Stimulated activated CD8-positive, alpha-beta memory T cell treated with anti-CD3 and anti-CD28 coated beads, Interleukin-4, amount 100 ng/mL, for 48 hours (primary cell): ENCODE results near the gene TMEM253.

Experiments
- DNase-seq: peaks from one replicate; pipeline ENCODE4 v3.0.0-alpha.2; 2020

Gene TMEM253

DNA sequence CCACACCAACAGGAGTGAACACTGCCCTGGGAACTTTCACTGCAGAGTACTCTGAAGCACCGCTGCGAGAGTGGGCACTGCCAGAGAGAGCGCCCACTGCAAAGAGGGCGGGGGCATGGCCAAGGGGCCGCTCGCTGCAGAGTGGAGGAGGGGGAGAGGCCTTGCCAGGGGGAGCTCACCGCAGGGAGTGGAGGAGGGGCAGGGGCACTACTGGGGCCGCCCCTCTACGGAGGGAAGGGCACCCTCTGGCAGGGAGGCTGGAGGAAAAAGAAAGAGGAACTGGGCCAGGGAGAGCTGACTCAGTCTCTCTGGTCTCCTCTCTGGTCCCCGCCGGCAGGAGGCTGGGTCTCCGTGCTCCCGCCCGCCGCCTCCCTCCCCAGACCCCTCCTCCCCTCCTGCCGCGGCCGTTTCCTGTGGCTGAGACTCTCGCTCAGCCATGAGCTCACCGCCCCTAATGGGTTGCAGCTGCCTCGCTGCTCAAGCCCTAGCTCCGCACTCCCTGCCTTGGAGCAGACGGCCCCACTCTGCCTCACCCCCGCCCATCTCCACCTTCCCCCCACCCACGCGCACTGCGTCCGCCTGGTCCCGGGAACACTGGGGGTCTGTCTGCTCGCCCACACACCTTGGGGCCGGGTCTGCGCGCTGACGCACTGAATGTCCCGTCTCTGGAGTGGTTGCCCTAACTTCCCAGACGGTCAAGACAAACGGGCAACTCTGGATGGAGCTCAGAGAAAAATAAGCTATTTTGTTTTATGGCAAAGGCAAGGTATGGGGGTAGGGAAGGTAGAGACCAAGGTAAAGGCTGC is 29.4 kb upstream of the TMEM253 start:
- peak; percentile 67 for DNase-seq

DNA sequence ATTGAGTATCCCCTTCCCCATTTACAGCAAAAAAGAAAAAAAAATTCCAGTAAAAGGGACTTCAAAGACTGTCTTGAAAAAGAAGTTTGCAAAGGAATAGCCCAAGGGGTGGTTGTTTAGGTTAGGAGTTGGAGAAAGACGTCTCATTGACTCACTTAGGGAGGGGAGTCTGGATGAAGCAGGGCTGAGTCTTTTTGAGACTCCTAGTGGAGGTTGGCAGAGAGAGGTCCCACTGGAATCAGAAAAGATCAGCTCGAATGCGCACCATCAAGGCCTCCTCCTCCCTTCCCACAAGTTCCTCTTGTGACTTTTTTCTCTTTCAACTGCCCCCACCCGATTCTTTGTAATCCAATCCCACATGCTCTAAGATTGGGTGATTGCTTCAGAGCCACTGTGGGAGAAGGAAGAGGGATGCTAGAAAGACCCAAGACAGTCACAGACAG is 28.8 kb upstream of the TMEM253 start:
- DNase-seq, result no peak

DNA sequence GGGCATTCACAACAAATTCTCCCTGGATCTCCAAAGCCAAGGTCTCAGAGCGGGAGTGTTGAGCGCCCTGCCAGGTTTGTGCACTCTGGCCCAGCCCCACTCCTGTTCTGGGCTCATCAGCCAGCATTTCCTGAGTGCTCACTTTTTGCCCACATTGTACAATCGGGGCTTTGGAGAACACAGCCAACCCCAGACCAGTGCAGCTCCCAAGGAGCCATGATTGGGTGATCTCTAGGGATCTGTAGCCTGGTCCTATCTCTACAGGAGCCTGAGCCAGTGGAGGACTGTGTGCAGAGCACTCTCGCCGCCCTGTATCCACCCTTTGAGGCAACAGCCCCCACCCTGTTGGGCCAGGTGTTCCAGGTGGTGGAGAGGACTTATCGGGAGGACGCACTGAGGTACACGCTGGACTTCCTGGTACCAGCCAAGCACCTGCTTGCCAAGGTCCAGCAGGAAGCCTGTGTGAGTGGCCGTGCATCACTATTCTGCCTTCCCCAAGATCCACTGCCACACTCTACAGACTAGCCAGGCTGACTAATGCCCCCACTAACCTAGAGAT is 28.0 kb upstream of the TMEM253 start:
- no peak for DNase-seq

DNA sequence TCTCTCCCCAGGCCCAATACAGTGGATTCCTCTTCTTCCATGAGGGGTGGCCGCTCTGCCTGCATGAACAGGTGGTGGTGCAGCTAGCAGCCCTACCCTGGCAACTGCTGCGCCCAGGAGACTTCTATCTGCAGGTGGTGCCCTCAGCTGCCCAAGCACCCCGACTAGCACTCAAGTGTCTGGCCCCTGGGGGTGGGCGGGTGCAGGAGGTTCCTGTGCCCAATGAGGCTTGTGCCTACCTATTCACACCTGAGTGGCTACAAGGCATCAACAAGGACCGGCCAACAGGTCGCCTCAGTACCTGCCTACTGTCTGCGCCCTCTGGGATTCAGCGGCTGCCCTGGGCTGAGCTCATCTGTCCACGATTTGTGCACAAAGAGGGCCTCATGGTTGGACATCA is 26.9 kb upstream of the TMEM253 start:
- DNase-seq, result no peak

DNA sequence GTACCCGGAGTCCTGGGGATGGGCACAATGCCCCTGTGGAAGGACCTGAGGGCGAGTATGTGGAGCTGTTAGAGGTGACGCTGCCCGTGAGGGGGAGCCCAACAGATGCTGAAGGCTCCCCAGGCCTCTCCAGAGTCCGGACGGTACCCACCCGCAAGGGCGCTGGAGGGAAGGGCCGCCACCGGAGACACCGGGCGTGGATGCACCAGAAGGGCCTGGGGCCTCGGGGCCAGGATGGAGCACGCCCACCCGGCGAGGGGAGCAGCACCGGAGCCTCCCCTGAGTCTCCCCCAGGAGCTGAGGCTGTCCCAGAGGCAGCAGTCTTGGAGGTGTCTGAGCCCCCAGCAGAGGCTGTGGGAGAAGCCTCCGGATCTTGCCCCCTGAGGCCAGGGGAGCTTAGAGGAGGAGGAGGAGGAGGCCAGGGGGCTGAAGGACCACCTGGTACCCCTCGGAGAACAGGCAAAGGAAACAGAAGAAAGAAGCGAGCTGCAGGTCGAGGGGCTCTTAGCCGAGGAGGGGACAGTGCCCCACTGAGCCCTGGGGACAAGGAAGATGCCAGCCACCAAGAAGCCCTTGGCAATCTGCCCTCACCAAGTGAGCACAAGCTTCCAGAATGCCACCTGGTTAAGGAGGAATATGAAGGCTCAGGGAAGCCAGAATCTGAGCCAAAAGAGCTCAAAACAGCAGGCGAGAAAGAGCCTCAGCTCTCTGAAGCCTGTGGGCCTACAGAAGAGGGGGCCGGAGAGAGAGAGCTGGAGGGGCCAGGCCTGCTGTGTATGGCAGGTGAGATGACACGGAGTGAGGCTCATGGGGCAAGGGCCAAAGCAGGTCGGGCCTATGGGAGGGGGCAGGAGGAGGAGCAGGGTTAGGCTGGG is 26.2 kb upstream of the TMEM253 start:
- DNase-seq, result no peak

DNA sequence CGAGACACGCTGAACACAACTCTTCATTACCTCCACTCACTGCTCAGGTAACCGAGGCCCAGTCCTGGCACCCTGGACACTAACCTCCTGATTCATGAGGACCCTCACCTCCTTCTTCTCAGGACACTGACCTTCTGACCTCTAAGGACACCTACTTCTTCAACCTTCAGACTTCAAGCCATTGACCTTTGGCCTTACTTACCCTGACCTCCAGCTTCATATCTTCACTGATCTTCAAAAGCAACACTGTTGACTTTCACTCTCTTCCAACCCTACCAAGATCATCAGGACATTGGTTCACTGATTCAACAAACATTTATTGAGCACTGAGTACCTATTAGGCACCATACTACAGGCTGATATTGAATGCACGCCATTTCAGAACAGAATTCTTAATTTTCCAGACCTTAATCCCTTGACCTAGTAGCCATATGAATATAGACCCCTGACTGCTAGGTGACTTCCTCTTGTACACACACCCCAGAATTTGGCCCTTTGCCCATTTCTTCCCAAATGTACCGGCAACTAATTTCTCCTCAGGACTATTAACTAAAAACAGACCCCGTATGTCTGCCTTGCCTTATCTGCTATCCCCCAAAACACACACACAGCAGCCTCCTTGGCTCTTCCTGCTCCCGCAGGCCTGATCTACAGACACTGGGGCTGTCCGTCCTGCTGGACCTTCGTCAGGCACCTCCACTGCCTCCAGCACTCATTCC is 25.0 kb upstream of the TMEM253 start:
- DNase-seq, result no peak

DNA sequence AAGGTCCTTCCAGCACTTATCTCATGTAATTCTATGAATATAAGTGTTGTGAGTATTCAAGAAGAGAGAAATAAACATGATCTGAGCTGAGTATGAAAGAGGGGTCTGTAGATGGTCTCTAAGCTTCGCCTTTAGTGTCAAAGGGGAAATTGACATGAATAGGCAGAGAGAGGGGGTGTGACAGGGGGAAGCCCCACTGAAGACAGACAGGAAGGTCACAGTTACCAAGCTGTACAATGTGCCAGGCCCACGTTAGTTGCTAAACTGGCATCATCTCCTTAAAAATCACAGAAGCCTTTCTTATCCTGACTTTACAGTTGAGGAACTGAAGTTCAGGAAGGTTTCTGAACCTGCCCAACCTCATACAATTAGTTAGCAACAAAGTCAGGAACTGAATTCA is 23.2 kb upstream of the TMEM253 start:
- no peak for DNase-seq

DNA sequence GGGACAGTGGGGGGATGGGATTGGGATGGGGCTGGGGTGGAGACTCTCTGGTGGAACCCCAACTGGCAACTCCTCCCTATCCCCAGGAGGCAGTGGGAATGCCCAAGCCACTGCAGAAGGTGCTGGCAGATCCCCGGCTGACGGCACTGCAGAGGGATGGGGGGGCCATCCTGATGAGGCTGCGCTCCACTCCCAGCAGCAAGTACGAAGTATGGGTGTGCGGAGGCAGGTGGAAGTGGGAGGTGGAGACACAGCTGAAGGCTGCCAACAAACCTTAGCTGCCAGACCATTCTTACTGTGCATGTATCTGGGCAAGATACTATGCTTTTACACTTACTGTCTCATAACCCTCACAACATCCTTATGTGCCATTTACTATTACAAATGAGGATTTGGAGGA is 22.6 kb upstream of the TMEM253 start:
- no peak for DNase-seq

DNA sequence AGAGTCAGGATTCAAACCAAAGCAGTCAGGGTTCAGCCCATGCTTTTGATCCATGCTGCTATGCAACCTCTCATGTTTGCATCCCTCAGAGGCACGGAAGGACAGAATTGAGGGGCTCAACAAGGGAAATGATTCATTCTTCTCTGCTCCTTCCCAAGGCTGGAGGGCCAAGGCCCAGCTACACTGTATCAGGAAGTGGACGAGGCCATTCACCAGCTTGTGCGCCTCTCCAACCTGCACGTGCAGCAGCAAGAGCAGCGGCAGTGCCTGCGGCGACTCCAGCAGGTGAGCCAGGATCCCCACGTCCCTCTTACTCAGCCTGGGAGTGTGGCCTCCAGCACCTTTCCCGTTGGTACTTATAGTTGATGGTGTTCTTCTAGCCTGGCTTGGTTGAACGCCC is 22.1 kb upstream of the TMEM253 start:
- DNase-seq, result no peak

DNA sequence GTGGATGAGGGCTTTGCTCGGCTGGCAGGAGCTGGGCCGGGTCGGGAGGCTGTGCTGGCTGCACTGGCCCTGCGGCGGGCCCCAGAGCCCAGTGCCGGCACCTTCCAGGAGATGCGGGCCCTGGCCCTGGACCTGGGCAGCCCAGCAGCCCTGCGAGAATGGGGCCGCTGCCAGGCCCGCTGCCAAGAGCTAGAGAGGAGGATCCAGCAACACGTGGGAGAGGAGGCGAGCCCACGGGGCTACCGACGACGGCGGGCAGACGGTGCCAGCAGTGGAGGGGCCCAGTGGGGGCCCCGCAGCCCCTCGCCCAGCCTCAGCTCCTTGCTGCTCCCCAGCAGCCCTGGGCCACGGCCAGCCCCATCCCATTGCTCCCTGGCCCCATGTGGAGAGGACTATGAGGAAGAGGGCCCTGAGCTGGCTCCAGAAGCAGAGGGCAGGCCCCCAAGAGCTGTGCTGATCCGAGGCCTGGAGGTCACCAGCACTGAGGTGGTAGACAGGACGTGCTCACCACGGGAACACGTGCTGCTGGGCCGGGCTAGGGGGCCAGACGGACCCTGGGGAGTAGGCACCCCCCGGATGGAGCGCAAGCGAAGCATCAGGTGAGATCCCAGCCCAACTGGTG is 19.2 kb upstream of the TMEM253 start:
- no peak for DNase-seq

DNA sequence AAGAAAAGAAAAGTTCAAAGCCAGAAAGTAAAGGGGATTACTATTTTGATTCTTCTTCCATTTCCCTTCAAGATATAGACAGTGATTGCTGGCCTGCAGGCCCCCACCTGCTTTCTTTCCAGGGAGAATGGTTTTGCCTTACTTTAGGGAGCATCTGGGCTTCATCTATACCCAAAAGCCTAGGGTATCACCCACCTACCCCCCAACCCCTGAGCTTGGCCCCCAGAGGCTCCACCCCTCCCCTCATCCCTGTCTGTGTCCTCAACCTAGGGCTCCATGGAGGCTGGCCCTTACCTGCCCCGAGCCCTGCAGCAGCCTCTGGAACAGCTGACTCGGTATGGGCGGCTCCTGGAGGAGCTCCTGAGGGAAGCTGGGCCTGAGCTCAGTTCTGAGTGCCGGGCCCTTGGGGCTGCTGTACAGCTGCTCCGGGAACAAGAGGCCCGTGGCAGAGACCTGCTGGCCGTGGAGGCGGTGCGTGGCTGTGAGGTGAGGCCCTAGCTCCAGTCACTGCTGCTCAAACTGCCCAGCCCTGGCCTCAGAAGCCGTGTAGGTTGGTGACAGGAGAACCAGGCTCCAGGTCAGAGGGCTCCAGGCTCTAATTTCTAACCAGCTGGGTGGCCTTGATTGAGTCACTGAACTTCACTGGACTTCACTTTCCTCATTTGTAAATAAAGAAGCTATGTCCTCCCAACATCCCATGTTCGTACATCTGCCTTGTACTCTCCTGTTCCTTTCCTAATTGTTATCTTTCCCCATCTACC is 17.1 kb upstream of the TMEM253 start:
- DNase-seq, result no peak

DNA sequence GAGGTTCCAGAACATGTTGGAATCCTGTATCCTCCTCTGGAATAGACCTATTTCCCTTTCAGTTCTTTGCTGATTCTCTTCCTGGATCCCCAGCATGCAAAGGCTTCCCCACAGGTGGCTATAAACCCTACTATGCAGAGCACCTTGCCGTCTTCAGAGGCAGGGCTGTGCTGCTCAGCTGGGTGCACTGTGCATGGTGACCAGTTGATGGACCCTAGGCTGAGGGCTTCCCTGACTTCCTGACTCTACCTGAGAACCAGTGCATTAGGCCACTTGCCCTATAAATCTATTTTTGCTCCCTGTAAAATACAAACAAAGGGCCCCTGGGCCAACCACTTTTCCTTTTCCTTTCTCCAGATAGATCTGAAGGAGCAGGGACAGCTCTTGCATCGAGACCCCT is 16.5 kb upstream of the TMEM253 start:
- DNase-seq, result no peak

DNA sequence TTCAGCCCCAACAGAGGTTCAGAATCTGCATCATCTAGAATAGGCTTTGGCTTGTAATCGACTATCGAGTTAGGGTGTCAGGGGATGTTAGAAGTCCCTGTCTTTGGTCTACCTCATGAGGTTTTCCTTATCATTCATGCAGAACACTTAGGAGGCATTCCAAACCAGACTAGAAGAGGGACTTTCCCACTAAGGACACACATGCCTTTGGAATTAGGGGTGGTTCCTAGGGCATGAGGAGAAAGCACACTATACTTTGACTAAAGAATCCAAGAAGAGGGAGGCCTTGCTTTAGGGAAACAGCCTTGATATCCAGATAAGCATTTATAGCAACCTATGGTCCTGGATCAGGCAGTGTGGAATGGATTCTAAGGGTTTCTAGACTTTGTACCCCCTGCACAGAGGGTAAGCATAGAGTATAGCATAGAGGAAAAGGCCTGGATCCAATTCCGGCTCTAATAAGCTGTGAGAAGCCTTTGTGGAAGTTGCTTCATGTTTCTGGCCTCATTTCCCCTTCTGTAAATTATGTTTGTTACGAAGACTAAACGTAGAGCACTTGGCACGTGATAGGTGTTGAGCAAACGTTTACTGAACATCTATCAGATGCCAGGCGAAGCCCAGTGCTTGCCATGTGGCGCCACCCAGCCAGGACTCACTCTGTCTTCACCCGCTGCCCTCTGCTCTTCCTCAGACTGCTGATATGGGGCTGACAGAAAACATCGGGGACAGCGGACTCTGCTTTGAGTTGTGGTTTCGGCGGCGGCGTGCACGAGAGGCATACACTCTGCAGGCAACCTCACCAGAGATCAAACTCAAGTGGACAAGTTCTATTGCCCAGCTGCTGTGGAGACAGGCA is 15.6 kb upstream of the TMEM253 start:
- DNase-seq, result no peak

DNA sequence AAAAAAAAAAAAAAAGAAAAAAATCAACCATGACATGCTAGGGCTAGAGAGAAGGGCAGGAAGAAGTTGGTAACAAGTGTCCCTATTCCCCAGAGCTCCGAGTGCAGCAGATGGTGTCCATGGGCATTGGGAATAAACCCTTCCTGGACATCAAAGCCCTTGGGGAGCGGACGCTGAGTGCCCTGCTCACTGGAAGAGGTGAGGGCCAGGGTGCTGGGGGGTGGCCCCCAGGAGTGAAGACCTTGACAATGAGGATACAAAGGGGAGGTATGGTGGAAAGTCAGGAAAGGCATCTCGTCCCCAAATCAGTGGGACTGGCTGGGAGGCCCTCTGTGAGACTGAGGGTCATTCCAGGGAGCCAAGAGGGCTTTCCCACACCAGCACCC is 14.0 kb upstream of the TMEM253 start:
- DNase-seq, result no peak

DNA sequence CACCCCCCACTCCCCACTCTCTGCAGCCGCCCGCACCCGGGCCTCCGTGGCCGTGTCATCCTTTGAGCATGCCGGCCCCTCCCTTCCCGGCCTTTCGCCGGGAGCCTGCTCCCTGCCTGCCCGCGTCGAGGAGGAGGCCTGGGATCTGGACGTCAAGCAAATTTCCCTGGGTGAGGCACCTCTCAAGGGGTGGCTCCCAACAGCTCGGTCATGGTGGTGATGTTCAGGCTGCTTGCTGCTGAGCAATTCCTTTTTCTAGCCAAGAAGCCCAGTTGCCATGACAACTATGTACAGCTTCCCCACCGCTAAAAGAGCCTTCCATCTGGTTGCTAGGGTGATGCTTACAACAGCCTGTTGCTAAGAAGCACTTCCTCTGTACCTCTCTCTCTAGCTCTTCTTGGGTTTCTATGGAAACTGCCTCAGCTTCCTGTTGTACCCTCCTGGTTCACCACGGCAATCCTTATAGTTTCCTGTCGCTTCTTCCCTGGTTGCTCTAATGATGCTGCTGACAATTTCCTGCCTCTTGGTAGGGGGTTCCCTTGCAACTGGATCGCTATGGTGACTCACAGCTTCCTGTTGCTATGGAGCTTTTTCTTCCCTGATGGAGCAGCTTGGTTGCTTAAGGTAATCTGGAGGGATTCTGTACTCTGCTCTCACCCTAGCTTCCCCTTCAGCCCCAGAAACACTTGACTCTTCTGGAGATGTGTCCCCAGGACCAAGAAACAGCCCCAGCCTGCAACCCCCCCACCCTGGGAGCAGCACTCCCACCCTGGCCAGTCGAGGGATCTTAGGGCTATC is 13.4 kb upstream of the TMEM253 start:
- peak; percentile 42 for DNase-seq

DNA sequence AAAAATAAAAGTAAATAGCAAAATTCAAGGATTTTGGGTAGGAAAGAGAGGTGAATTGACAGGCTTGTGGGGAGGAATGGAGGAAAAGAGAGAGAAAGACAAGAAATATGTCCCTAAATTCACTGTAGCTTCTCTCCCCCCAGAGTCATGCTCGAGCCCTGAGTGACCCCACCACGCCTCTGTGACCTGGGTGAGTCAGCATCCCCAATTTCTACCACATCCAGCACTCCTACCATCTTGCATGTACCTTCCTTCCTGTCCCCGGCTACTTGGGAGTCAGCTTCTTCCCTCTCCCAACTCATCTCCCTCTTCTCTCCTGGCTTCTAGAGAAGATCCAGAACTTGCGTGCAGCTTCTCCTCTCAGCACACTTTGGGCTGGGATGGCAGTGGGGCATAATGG is 12.2 kb upstream of the TMEM253 start:
- DNase-seq, result no peak

DNA sequence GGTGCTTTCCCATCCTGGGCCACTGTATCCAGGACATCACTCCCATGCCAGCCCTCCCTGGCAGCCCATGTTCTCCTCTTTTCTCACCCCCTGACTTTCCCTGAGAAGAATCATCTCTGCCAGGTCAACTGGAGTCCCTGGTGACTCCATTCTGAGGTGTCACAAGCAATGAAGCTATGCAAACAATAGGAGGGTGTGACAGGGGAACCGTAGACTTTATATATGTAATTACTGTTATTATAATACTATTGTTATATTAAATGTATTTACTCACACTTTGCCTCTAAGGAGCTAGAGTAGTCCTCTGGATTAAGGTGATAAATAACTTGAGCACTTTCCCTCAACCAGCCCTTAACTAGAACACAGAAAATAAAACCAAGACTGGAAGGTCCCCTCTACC is 11.6 kb upstream of the TMEM253 start:
- no peak for DNase-seq

DNA sequence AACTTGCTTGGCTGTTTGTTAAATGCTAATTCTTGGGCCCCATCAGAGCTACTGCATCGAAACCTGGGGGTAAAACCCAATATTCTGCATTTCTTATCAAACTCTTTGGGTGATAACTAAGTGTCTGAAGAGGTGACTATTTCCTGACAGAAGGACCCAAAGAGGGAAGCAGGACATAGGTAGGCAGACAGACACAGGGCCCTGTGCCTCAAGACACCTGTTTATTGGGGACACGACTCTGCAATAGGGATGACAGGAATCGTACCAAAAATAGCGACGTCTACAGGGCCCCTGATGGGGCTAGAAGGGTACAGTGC is 11.0 kb upstream of the TMEM253 start:
- DNase-seq, result no peak

DNA sequence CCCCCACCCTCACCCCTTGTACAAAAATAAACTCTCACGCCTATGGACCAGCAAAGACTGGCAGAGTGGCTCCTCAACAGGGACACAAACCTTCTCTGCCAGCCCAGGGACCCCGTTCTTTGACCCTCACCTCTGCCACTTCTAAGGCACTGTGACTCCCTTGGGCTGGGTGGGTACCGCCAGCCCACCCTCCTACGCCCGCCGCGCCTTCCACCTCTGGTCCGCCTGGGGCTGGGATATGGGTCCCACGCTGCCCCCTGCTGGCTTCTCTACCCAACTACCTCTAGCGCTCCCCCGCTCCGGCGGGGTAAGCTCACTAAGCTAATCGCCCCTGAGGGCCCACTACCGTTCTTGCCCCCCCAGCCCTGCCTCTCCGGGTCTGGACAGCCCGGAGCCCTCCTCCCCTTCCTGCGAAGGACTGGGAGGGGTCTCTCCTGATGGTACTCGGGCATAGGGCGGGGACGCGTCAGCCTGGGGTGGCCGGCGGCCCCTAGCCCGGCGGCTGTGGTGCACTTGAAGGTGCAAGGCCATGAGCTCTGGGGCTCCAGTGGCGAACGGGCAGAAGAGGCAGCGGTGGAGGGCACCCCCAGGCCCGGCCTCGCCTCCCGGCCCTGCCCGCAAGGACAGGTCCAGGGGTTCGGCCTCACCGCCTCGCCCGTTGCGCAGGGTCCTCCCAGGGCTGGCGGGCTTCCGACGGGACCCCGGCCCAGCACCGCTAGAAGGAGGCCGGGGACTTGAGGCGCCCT is 10.5 kb upstream of the TMEM253 start:
- DNase-seq, result peak; percentile 75
